A673 (cell line): ENCODE measurements around the gene HNRNPM.

Experiments used
- EZH2 ChIP-seq: fragments of 200-600 bp; sonication (generic); IDR thresholded peaks from 2 replicates; pipeline ENCODE4 v1.6.1; 2017; ENCODE audit warnings: borderline replicate concordance, low read depth, mild to moderate bottlenecking, mixed read lengths, antibody characterized with exemption, low read length; ENCODE audit not compliant: poor library complexity, severe bottlenecking
- TF ChIP-seq, protein P1 (sequence below): fragments of 300-800, 200-600 bp; sonication (generic); conservative IDR thresholded peaks from 2 replicates; pipeline ENCODE4 v1.5.1; 2017; ENCODE audit warnings: low read depth, mild to moderate bottlenecking, antibody characterized with exemption, low read length, moderate library complexity, mixed read lengths

GRCh38 chr19:8490395-8490760 lies 45.6 kb downstream of the HNRNPM start:
- TF ChIP-seq, protein P1, sequence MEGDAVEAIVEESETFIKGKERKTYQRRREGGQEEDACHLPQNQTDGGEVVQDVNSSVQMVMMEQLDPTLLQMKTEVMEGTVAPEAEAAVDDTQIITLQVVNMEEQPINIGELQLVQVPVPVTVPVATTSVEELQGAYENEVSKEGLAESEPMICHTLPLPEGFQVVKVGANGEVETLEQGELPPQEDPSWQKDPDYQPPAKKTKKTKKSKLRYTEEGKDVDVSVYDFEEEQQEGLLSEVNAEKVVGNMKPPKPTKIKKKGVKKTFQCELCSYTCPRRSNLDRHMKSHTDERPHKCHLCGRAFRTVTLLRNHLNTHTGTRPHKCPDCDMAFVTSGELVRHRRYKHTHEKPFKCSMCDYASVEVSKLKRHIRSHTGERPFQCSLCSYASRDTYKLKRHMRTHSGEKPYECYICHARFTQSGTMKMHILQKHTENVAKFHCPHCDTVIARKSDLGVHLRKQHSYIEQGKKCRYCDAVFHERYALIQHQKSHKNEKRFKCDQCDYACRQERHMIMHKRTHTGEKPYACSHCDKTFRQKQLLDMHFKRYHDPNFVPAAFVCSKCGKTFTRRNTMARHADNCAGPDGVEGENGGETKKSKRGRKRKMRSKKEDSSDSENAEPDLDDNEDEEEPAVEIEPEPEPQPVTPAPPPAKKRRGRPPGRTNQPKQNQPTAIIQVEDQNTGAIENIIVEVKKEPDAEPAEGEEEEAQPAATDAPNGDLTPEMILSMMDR = no peak
- no peak for TF ChIP-seq EZH2
